ENCODE data around the gene BCAR1. TPM values are rescaled to one million over a fixed set of nuclear protein-coding genes. Genes with fewer than 3 reads are reported as not detected.

Gene BCAR1
- total and polyA plus RNA-seq, 9 donors = 2.4 to 90.2 (median 46.6) TPM

DNA sequence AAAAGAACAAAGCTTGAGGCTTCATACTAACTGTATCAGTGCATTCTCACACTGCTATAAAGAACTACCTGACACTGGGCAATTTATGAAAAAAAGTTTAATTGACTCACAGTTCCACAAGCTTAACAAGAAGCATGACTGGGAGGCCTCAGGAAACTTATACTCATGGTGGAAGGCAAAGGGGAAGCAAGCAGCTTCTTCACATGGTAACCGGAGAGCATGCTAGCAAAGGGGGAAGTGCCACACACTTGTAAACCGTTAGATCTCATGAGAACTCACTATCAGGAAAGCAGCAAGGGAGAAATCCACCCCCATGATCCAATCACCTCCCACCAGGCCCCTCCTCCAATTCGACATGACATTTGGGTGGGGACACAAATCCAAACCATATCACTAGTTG is 69.8 kb downstream of the BCAR1 start:
- WGBS, 3 donors = 29 to 44% (median 32%) methylated on average over 3 of the region's 3 CpGs
- Histone ChIP-seq H3K27ac (no peak overlapping the region), H3K9me3 (peaks cover 0 to 1% of the 10 kb centered on the region in 2 donors), H3K27me3 (no peaks in the 10 kb centered on the region), H3K4me1 (ENCODE audit: insufficient read depth) (no peaks in the 10 kb centered on the region), H3K4me3 (no peak overlapping the region), H3K36me3 (no peaks in the 10 kb centered on the region)
- TF ChIP-seq, protein P1, sequence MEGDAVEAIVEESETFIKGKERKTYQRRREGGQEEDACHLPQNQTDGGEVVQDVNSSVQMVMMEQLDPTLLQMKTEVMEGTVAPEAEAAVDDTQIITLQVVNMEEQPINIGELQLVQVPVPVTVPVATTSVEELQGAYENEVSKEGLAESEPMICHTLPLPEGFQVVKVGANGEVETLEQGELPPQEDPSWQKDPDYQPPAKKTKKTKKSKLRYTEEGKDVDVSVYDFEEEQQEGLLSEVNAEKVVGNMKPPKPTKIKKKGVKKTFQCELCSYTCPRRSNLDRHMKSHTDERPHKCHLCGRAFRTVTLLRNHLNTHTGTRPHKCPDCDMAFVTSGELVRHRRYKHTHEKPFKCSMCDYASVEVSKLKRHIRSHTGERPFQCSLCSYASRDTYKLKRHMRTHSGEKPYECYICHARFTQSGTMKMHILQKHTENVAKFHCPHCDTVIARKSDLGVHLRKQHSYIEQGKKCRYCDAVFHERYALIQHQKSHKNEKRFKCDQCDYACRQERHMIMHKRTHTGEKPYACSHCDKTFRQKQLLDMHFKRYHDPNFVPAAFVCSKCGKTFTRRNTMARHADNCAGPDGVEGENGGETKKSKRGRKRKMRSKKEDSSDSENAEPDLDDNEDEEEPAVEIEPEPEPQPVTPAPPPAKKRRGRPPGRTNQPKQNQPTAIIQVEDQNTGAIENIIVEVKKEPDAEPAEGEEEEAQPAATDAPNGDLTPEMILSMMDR (IDR thresholded peaks at IDR 0.05) = no peak
- no peak for TF ChIP-seq EP300 (IDR thresholded peaks at IDR 0.05)
- no peak for TF ChIP-seq POLR2A (IDR thresholded peaks at IDR 0.05)
- intact Hi-C loops (cut with DNase I) = no loop called here
- DNase-seq = no peak

DNA sequence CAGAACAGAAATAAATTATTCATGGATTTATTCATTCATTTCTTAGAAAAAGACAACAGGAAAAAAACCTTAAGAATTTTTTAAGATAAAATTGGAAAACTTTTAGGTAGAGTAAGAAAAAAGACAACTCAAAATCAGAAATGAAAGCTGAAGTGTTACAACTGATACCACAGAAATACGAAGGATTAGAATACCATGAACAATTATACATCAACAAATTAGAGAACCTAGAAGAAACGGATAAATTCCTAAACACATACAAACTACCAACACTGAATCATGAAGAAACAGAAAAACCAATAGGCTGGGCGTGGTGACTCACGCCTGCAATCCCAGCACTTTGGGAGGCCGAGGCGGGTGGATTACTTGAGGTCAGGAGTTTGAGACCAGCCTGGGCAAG is 72.2 kb downstream of the BCAR1 start:
- Histone ChIP-seq H3K9me3 (peaks cover 0 to 6% of the 10 kb centered on the region in 2 donors), H3K27ac (no peak overlapping the region), H3K4me1 (ENCODE audit: insufficient read depth) (no peaks in the 10 kb centered on the region), H3K27me3 (no peaks in the 10 kb centered on the region), H3K4me3 (no peak overlapping the region), H3K36me3 (no peaks in the 10 kb centered on the region)
- TF ChIP-seq EP300 (IDR thresholded peaks at IDR 0.05) (no peak), POLR2A (IDR thresholded peaks at IDR 0.05) (no peak)
- TF ChIP-seq, protein P1 (IDR thresholded peaks at IDR 0.05) = no peak
- no peak for DNase-seq
- 92 to 95% (median 94%) methylated on average over 6 of the region's 6 CpGs for WGBS, 3 donors
- intact Hi-C loops (cut with DNase I) = no loop called here

Small RNAs within 50 kb of the gene (small RNA-seq; reads per million reads assigned to genes)
- gene RNU6-758P = not detected

Other genes starting within 250 kb of the BCAR1 start
- gene LDHD, start 134.8 kb downstream of the BCAR1 start, total RNA-seq = 10 to 100 TPM; 11.5 to 25.4 (median 20.7) TPM
- gene LDHD, start 134.8 kb downstream of the BCAR1 start, polyA plus RNA-seq = 10 to 100 TPM in 1 of 2 donors, 1 to 10 TPM in 1; 2.1 to 21.7 TPM
- 10 to 100 TPM in 6 of 7 donors, 1 to 10 TPM in 1; 7.9 to 22.3 (median 13.5) TPM for gene ZFP1, start 103.1 kb downstream of the BCAR1 start, total RNA-seq
- gene ZFP1, start 103.1 kb downstream of the BCAR1 start, polyA plus RNA-seq = 10 to 100 TPM in 1 of 2 donors, 1 to 10 TPM in 1; 7.2 to 15.7 TPM
- gene CTRB2, start 44.5 kb downstream of the BCAR1 start, total RNA-seq = 10 to 100 TPM in 2 of 7 donors, 1 to 10 TPM in 1, under 1 TPM in 1, not detected in 3; 0.62 to 28.7 (median 11.6) TPM
- gene CTRB2, start 44.5 kb downstream of the BCAR1 start, polyA plus RNA-seq = 1 to 10 TPM in 1 of 2 donors, not detected in 1; 1.1 TPM
- gene CTRB1, start 32.6 kb downstream of the BCAR1 start, total RNA-seq = 10 to 100 TPM in 2 of 7 donors, 1 to 10 TPM in 1, under 1 TPM in 2, not detected in 2; 0.67 to 14.7 (median 3.1) TPM
- not detected for gene CTRB1, start 32.6 kb downstream of the BCAR1 start, polyA plus RNA-seq
- gene CFDP1, start 181.9 kb upstream of the BCAR1 start, total RNA-seq = 10 to 100 TPM; 67.0 to 75.4 (median 70.2) TPM
- gene CFDP1, start 181.9 kb upstream of the BCAR1 start, polyA plus RNA-seq = 100 to 1,000 TPM; 106 to 173 TPM
- gene TMEM170A, start 213.1 kb upstream of the BCAR1 start, total RNA-seq = 10 to 100 TPM; 20.7 to 29.0 (median 24.2) TPM
- gene TMEM170A, start 213.1 kb upstream of the BCAR1 start, polyA plus RNA-seq = 10 to 100 TPM in 1 of 2 donors, 1 to 10 TPM in 1; 8.6 to 14.8 TPM
- gene CHST6, start 243.8 kb upstream of the BCAR1 start, total RNA-seq = 1 to 10 TPM in 2 of 7 donors, under 1 TPM in 5; 0.05 to 1.4 (median 0.50) TPM
- gene CHST6, start 243.8 kb upstream of the BCAR1 start, polyA plus RNA-seq = under 1 TPM; 0.04 to 0.83 TPM